GM23248 (cell line): ENCODE results near the gene EXOC6.

Source experiments
- EZH2 ChIP-seq: fragments of 200-600 bp; sonication (generic); IDR thresholded peaks from 2 replicates; pipeline ENCODE4 v1.6.1; 2018; ENCODE audit warnings: antibody characterized with exemption, mild to moderate bottlenecking; ENCODE audit not compliant: insufficient read depth, poor library complexity, severe bottlenecking
- EZH2phosphoT487 ChIP-seq: fragments of 200-600 bp; sonication (generic); IDR thresholded peaks from 2 replicates; pipeline ENCODE4 v1.6.1; 2018; ENCODE audit warnings: antibody characterized with exemption, moderate library complexity, mild to moderate bottlenecking, low read depth; ENCODE audit not compliant: insufficient read depth

GRCh38 chr10:92809840-92810239, 38.5 kb upstream of the EXOC6 start:
- no peak for TF ChIP-seq EZH2
- no peak for TF ChIP-seq EZH2phosphoT487
